ENCODE measurements around the gene ANO6. TPM values are rescaled to one million over a fixed set of nuclear protein-coding genes. Genes with fewer than 3 reads are reported as not detected.
A peak's percentile ranks its signal among the peaks of the same experiment; 100 is the strongest.

The ANO6 gene
- total RNA-seq, 1 donor from 2014 or later, result 91.4 TPM

GRCh38 chr12:45458238-45458637 lies 242.3 kb downstream of the ANO6 start:
- DNase-seq (ENCODE audit: low spot score), result no peak

- no peak for DNase-seq (ENCODE audit: low spot score)
Observed at GRCh38 chr12:45458854-45459807, 243.2 kb downstream of the ANO6 start.

- no peak for DNase-seq (ENCODE audit: low spot score)
Observed at GRCh38 chr12:45462506-45462905, 246.6 kb downstream of the ANO6 start.

GRCh38 chr12:45464699-45465098 lies 248.8 kb downstream of the ANO6 start:
- DNase-seq (ENCODE audit: low spot score), result no peak

GRCh38 chr12:45468751-45469615 lies 253.1 kb downstream of the ANO6 start:
- no peak for DNase-seq (ENCODE audit: low spot score)

- no peak for DNase-seq (ENCODE audit: low spot score)
Observed at GRCh38 chr12:45469902-45470301, 254.0 kb downstream of the ANO6 start.

GRCh38 chr12:45473636-45474035 lies 257.7 kb downstream of the ANO6 start:
- DNase-seq (ENCODE audit: low spot score), result no peak

- no peak for DNase-seq (ENCODE audit: low spot score)
Observed at GRCh38 chr12:45475594-45475993, 259.7 kb downstream of the ANO6 start.

- no peak for DNase-seq (ENCODE audit: low spot score)
Observed at GRCh38 chr12:45477526-45477925, 261.6 kb downstream of the ANO6 start.

- DNase-seq (ENCODE audit: low spot score), result no peak
Observed at GRCh38 chr12:45478931-45479330, 263.0 kb downstream of the ANO6 start.

- no peak for DNase-seq (ENCODE audit: low spot score)
Observed at GRCh38 chr12:45481746-45482145, 265.9 kb downstream of the ANO6 start.

GRCh38 chr12:45483571-45483970 lies 267.7 kb downstream of the ANO6 start:
- DNase-seq (ENCODE audit: low spot score), result peak; percentile 34

Other genes starting within 250 kb of the ANO6 start
- not detected for gene DBX2, start 165.0 kb upstream of the ANO6 start, total RNA-seq